DND-41 (cell line): ENCODE results near the gene NHERF2.

Experiments used
- ATAC-seq: fragments of 200-7000 bp; cut with Tn5 transposase; 3 replicates; pipeline ENCODE4 v1.9.1; 2021; ENCODE audit warnings: low read depth; ENCODE audit not compliant: insufficient read depth
- DNase-seq: peaks from one replicate; pipeline ENCODE4 v3.0.0-alpha.2; 2020
- H2AFZ ChIP-seq: 2 replicates; pipeline ENCODE4 v1.6.0; 2012; ENCODE audit warnings: low read depth, low read length
- H3K27ac ChIP-seq: 2 replicates; pipeline ENCODE4 v1.5.1; 2012; ENCODE audit warnings: low read length, inconsistent platforms
- H3K27me3 ChIP-seq: fragments of 200-600 bp; sonication (generic); 2 replicates; pipeline ENCODE4 v1.6.0; 2012; ENCODE audit warnings: low read length, mild to moderate bottlenecking, inconsistent platforms; ENCODE audit not compliant: insufficient read depth, poor library complexity
- H3K36me3 ChIP-seq: 2 replicates; pipeline ENCODE4 v1.5.1; 2012; ENCODE audit warnings: low read length, inconsistent platforms; ENCODE audit not compliant: insufficient read depth
- H3K4me1 ChIP-seq: 2 replicates; pipeline ENCODE4 v1.5.1; 2012; ENCODE audit warnings: mild to moderate bottlenecking, low read length; ENCODE audit not compliant: insufficient read depth
- H3K4me2 ChIP-seq: 2 replicates; pipeline ENCODE4 v1.6.0; 2012; ENCODE audit warnings: mild to moderate bottlenecking, moderate library complexity, low read length, inconsistent platforms; ENCODE audit not compliant: insufficient read depth
- H3K4me3 ChIP-seq, 2 experiments: fragments of 200-600 bp in 1 of 2; shearing (Covaris generic) in 1 of 2; 2 replicates each; pipeline ENCODE4 v1.5.1; 2012 to 2016; ENCODE audit warnings: inconsistent platforms in 2 of 2, low read length in 2 of 2, mild to moderate bottlenecking in 2 of 2, low read depth in 1 of 2, moderate library complexity in 1 of 2
- H3K79me2 ChIP-seq: 2 replicates; pipeline ENCODE4 v1.6.0; 2012; ENCODE audit warnings: low read length, inconsistent platforms; ENCODE audit not compliant: insufficient read depth
- H3K9ac ChIP-seq: 2 replicates; pipeline ENCODE4 v1.6.0; 2012; ENCODE audit warnings: low read depth, mild to moderate bottlenecking, inconsistent platforms, low read length, moderate library complexity
- H3K9me3 ChIP-seq: 2 replicates; pipeline ENCODE4 v1.5.1; 2012; ENCODE audit warnings: low read length, moderate library complexity, mild to moderate bottlenecking, inconsistent platforms; ENCODE audit not compliant: insufficient read depth, severe bottlenecking
- H4K20me1 ChIP-seq: 2 replicates; pipeline ENCODE4 v1.6.0; 2012; ENCODE audit warnings: low read length; ENCODE audit not compliant: insufficient read depth
- CTCF ChIP-seq: IDR thresholded peaks from 2 replicates; pipeline ENCODE4 v1.5.1; 2012; ENCODE audit warnings: borderline replicate concordance, low read length, moderate library complexity, mild to moderate bottlenecking; ENCODE audit not compliant: poor library complexity, severe bottlenecking; ENCODE audit errors: extremely low read depth
- EZH2 ChIP-seq: IDR thresholded peaks from 3 replicates; pipeline ENCODE4 v1.6.1; 2012; ENCODE audit warnings: borderline replicate concordance, low read depth, mild to moderate bottlenecking, moderate library complexity, low read length, inconsistent platforms; ENCODE audit not compliant: severe bottlenecking

The NHERF2 gene

GRCh38 chr16:1983544-1984346 lies 43.0 kb upstream of the NHERF2 start, which contains the start of gene GFER:
Gene GFER, plus strand, starts transcription at chr16:1984193. Its CDS starts 26 bp downstream, at chr16:1984219.
- DNase-seq (peak; percentile 65), ATAC-seq (peak; percentile 71)
- H3K4me2 ChIP-seq: peak within 1 kb of the TSS; percentile 100
- peak within 1 kb of the TSS; percentile 93 for H3K9ac ChIP-seq
- peaks cover 21% of the 10 kb centered on the region for H3K36me3 ChIP-seq
- TF ChIP-seq EZH2: peak; percentile 66
- peak; percentile 49 for TF ChIP-seq CTCF
- peaks cover 18% of the 10 kb centered on the region for H3K79me2 ChIP-seq
- H3K4me1 ChIP-seq: peaks cover 24% of the 10 kb centered on the region
- H3K4me3 ChIP-seq: peak within 1 kb of the TSS; percentile 84 to 88
- peaks cover 4% of the 10 kb centered on the region; the same call in 1 of the 2 replicates for H4K20me1 ChIP-seq
- H2AFZ ChIP-seq: peak within 1 kb of the TSS; percentile 99
- peaks cover 14% of the 10 kb centered on the region for H3K27me3 ChIP-seq
- no peaks in the 10 kb centered on the region for H3K9me3 ChIP-seq
- H3K27ac ChIP-seq: peak within 1 kb of the TSS; percentile 75

GRCh38 chr16:1984347-1985225 lies 42.1 kb upstream of the NHERF2 start:
- peaks cover 4% of the 10 kb centered on the region; the same call in 1 of the 2 replicates for H4K20me1 ChIP-seq
- no peaks in the 10 kb centered on the region for H3K9me3 ChIP-seq
- H3K4me1 ChIP-seq: peaks cover 24% of the 10 kb centered on the region
- peak; percentile 35 for ATAC-seq
- peaks cover 14% of the 10 kb centered on the region for H3K27me3 ChIP-seq
- peak overlapping the region; percentile 75 for H3K27ac ChIP-seq
- no peak for DNase-seq
- no peak for TF ChIP-seq EZH2
- no peak for TF ChIP-seq CTCF
- H3K4me3 ChIP-seq: peak overlapping the region; percentile 84 to 88; a peak in 3 of 4 replicates
- peaks cover 16% of the 10 kb centered on the region for H3K36me3 ChIP-seq
- peaks cover 18% of the 10 kb centered on the region for H3K79me2 ChIP-seq
- peak overlapping the region; percentile 100 for H3K4me2 ChIP-seq
- peak overlapping the region; percentile 99 for H2AFZ ChIP-seq
- peak overlapping the region; percentile 93 for H3K9ac ChIP-seq

GRCh38 chr16:1985466-1986150 lies 41.1 kb upstream of the NHERF2 start:
- H3K27ac ChIP-seq: no peak overlapping the region
- H3K4me2 ChIP-seq: peak overlapping the region; percentile 100
- H3K4me1 ChIP-seq: peaks cover 24% of the 10 kb centered on the region
- DNase-seq (no peak), ATAC-seq (no peak)
- peaks cover 14% of the 10 kb centered on the region for H3K27me3 ChIP-seq
- peak overlapping the region; percentile 93 for H3K9ac ChIP-seq
- H3K4me3 ChIP-seq: peak overlapping the region in 1 of 2 experiments; percentile 88; a peak in 1 of 4 replicates
- no peak overlapping the region for H2AFZ ChIP-seq
- H3K36me3 ChIP-seq: peaks cover 16% of the 10 kb centered on the region
- H3K79me2 ChIP-seq: peaks cover 18% of the 10 kb centered on the region
- TF ChIP-seq EZH2: no peak
- no peak for TF ChIP-seq CTCF
- H3K9me3 ChIP-seq: no peaks in the 10 kb centered on the region
- H4K20me1 ChIP-seq: 0 out of 2 replicates have a peak, but pooled peaks cover 4% of the 10 kb centered on the region
